Panc1 (cell line): ENCODE measurements around the gene MIEN1. TPM values are rescaled to one million over a fixed set of nuclear protein-coding genes. Genes with fewer than 3 reads are reported as not detected.

Source experiments
- ATAC-seq: fragments of 200-7000 bp; cut with Tn5 transposase; 2 replicates; pipeline ENCODE4 v1.9.1; 2020; ENCODE audit warnings: mild to moderate bottlenecking, moderate library complexity
- BruUV-seq: library from RNA; stranded (reverse); fragments of 400-500 nt; replicated peaks from 2 replicates; lab custom pipeline; 2021; lab: Mats Ljungman, UMichigan
- CTCF ChIA-PET: fragments of 300-600 bp; sonication (Branson Sonifier 250); formaldehyde crosslinking; loops from one replicate; lab custom pipeline; 2022; ENCODE audit warnings: antibody characterized with exemption; lab: Charles Lee
- POLR2A ChIA-PET: fragments of 300-600 bp; sonication (Branson Sonifier 250); formaldehyde crosslinking; loops from one replicate; lab custom pipeline; 2022; ENCODE audit warnings: antibody characterized with exemption; lab: Charles Lee
- DNase-seq: peaks from one replicate; pipeline ENCODE4 v3.0.0-alpha.2; 2010; ENCODE audit warnings: low read depth, low spot score
- H3K27ac ChIP-seq: 2 replicates; pipeline ENCODE4 v1.5.1; 2011; ENCODE audit warnings: mild to moderate bottlenecking, low read length, inconsistent platforms
- H3K27me3 ChIP-seq: fragments of 200-500 bp; sonication (Bioruptor generic); 2 replicates; pipeline ENCODE4 v1.6.0; 2014; ENCODE audit warnings: low read length, inconsistent platforms; ENCODE audit not compliant: control insufficient read depth, insufficient read depth
- H3K36me3 ChIP-seq: fragments of 200-500 bp; sonication (Bioruptor generic); 2 replicates; pipeline ENCODE4 v1.5.1; 2014; ENCODE audit warnings: inconsistent platforms, mild to moderate bottlenecking, low read length, moderate library complexity; ENCODE audit not compliant: control insufficient read depth, insufficient read depth
- H3K4me1 ChIP-seq: 2 replicates; pipeline ENCODE4 v1.5.1; 2011; ENCODE audit warnings: inconsistent platforms, mild to moderate bottlenecking, low read length, moderate library complexity; ENCODE audit not compliant: control insufficient read depth, insufficient read depth
- H3K4me3 ChIP-seq, 2 experiments: 2 replicates each; pipeline ENCODE4 v1.5.1; 2011 to 2012; ENCODE audit warnings: low read depth in 2 of 2, low read length in 2 of 2, mild to moderate bottlenecking in 2 of 2, inconsistent platforms in 1 of 2, moderate library complexity in 1 of 2
- H3K9me3 ChIP-seq: fragments of 200-500 bp; sonication (Bioruptor generic); 2 replicates; pipeline ENCODE4 v1.5.1; 2014; ENCODE audit warnings: low read depth, mild to moderate bottlenecking, inconsistent platforms, low read length, moderate library complexity; ENCODE audit not compliant: control insufficient read depth, insufficient read depth
- POLR2AphosphoS5 ChIP-seq: IDR thresholded peaks from 2 replicates; pipeline ENCODE4 v1.6.1; 2012; ENCODE audit warnings: mild to moderate bottlenecking, low read depth, low read length, moderate library complexity
- SIN3A ChIP-seq: IDR thresholded peaks from 2 replicates; pipeline ENCODE4 v1.6.1; 2012; ENCODE audit warnings: low read depth, mild to moderate bottlenecking, low read length, moderate library complexity, borderline replicate concordance; ENCODE audit not compliant: insufficient read depth
- TCF7L2 ChIP-seq: IDR thresholded peaks from 2 replicates; pipeline ENCODE4 v1.6.1; 2011; ENCODE audit warnings: mild to moderate bottlenecking, low read depth, low read length, inconsistent platforms
- in situ Hi-C: cut with HindIII; loops from 2 replicates; pipeline ENCODE4 v1.10.0; 2016; ENCODE audit warnings: low sequenced_read_pairs, low pct_unique_long_range_greater_than_20kb
- intact Hi-C: fragments of 100-400 bp; cut with micrococcal nuclease; formaldehyde crosslinking; loops from one replicate; pipeline ENCODE4 v1.10.0; 2022; ENCODE audit not compliant: unreplicated experiment
- total RNA-seq: library from RNA; stranded (reverse); gene quantifications from one replicate; pipeline ENCODE4 v1.2.1, GENCODE V29; 2021; ENCODE audit not compliant: unreplicated experiment
- TF ChIP-seq, protein P1 (sequence below): fragments of 450-650 bp; IDR thresholded peaks from 2 replicates; pipeline ENCODE4 v1.5.1; 2017; ENCODE audit warnings: mild to moderate bottlenecking
- TF ChIP-seq, protein P2 (sequence below), 2 experiments: IDR thresholded peaks; 2 replicates each; pipeline ENCODE4 v1.6.1; 2011 to 2012; ENCODE audit warnings: low read depth in 2 of 2, control low read depth in 1 of 2, low read length in 1 of 2, mild to moderate bottlenecking in 1 of 2, moderate library complexity in 1 of 2; ENCODE audit not compliant: insufficient read depth in 1 of 2

The MIEN1 gene
- total RNA-seq, 1 experiment from 2014 or later = 103 TPM

DNA sequence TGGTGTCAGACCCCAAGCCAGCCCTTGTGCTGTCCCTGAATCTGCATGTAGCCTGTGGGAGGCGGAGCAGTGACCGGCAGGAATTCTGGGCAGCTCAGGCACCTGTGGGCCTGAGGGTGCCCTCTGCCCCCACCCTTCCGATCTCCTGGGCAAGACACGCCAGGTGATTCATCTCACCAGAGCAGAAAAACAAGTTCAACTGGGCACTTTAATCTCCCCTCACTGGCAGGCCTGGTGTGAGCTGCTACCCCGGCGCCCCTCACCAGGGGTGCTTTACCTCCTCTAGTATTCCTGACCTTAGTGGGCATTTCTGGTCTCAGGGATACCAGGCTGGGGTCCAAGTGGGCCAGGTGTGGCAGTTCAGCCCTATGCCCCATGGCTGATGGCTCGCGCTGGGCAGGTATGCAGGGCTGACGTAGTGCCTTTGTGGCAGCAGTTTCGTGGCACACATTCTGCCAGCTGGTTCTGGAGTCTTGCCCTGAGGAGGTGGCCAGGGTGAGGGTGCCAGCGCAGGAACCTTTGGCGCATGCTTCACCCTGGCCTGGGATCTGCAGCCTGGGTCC lies 24.5 kb downstream of the MIEN1 start:
- TF ChIP-seq, protein P1, sequence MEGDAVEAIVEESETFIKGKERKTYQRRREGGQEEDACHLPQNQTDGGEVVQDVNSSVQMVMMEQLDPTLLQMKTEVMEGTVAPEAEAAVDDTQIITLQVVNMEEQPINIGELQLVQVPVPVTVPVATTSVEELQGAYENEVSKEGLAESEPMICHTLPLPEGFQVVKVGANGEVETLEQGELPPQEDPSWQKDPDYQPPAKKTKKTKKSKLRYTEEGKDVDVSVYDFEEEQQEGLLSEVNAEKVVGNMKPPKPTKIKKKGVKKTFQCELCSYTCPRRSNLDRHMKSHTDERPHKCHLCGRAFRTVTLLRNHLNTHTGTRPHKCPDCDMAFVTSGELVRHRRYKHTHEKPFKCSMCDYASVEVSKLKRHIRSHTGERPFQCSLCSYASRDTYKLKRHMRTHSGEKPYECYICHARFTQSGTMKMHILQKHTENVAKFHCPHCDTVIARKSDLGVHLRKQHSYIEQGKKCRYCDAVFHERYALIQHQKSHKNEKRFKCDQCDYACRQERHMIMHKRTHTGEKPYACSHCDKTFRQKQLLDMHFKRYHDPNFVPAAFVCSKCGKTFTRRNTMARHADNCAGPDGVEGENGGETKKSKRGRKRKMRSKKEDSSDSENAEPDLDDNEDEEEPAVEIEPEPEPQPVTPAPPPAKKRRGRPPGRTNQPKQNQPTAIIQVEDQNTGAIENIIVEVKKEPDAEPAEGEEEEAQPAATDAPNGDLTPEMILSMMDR = no peak
- TF ChIP-seq POLR2AphosphoS5 (no peak), SIN3A (no peak), TCF7L2 (no peak)
- TF ChIP-seq, protein P2, sequence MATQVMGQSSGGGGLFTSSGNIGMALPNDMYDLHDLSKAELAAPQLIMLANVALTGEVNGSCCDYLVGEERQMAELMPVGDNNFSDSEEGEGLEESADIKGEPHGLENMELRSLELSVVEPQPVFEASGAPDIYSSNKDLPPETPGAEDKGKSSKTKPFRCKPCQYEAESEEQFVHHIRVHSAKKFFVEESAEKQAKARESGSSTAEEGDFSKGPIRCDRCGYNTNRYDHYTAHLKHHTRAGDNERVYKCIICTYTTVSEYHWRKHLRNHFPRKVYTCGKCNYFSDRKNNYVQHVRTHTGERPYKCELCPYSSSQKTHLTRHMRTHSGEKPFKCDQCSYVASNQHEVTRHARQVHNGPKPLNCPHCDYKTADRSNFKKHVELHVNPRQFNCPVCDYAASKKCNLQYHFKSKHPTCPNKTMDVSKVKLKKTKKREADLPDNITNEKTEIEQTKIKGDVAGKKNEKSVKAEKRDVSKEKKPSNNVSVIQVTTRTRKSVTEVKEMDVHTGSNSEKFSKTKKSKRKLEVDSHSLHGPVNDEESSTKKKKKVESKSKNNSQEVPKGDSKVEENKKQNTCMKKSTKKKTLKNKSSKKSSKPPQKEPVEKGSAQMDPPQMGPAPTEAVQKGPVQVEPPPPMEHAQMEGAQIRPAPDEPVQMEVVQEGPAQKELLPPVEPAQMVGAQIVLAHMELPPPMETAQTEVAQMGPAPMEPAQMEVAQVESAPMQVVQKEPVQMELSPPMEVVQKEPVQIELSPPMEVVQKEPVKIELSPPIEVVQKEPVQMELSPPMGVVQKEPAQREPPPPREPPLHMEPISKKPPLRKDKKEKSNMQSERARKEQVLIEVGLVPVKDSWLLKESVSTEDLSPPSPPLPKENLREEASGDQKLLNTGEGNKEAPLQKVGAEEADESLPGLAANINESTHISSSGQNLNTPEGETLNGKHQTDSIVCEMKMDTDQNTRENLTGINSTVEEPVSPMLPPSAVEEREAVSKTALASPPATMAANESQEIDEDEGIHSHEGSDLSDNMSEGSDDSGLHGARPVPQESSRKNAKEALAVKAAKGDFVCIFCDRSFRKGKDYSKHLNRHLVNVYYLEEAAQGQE (IDR thresholded peaks at IDR 0.05; ENCODE audit: insufficient read depth in 1 of 2, low read depth in 2 of 2, low read length in 1 of 2) = no peak
- ChIA-PET CTCF (no interaction called here), POLR2A (interaction anchor here (0.5 kb wide), 1 partner anchor 21 kb away, joined by 4 read pairs; no protein-coding TSS in a partner anchor)
- DNase-seq = no peak
- peaks cover 44% of the 10 kb centered on the region for H3K4me1 ChIP-seq
- H3K4me3 ChIP-seq = no peak overlapping the region
- H3K27me3 ChIP-seq = no peaks in the 10 kb centered on the region
- intact Hi-C loops (no loop called here), in situ Hi-C loops (no loop called here)
- no peak overlapping the region for H3K27ac ChIP-seq
- no peaks in the 10 kb centered on the region for H3K9me3 ChIP-seq
- no peak for ATAC-seq
- no peaks in the 10 kb centered on the region for H3K36me3 ChIP-seq
- BruUV-seq = no TSS peak

DNA sequence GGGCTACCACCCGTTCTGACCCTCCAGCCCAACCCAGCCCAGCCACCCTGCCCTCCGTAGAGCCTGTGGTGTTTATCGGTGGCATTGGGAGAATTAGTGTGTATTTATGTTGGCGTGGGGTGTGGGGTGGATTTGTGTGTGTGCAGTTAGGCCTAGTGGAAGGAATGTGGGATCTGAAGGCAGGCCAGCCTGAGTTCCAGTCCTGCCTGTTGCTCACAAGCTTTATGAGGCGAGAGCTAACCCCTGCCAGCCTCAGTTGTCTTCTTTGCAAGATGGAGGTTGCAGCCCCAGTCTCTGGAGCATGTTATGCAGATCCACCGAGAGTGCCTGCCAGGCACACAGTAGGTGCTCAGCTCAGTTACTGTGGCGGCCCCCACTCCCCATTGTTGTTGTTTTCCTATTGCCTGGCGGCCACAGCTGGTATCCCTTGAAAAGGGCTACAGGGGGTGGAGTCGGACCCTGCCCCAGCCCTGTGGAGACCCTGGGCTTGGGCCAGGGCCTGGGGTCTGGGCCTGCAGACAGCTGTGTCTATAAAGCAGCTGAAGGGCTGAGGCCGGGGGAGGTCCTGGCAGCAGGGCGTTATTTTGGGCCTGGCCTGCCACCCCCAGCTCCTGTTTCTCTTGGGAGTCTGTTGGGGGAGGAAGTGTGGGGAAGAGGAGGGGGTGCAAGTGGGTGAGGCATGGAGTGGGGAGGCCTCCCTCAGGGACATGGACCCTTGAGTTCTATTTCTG lies 25.3 kb downstream of the MIEN1 start:
- in situ Hi-C loops = no loop called here
- TF ChIP-seq, protein P1 = no peak
- TF ChIP-seq TCF7L2 (no peak), SIN3A (no peak), POLR2AphosphoS5 (no peak)
- TF ChIP-seq, protein P2 (IDR thresholded peaks at IDR 0.05; ENCODE audit: insufficient read depth in 1 of 2, low read depth in 2 of 2, low read length in 1 of 2) = no peak
- DNase-seq (no peak), ATAC-seq (no peak)
- ChIA-PET CTCF (interaction anchor here (0.6 to 0.7 kb wide), 2 partner anchors 10 to 34 kb away, joined by 3 read pairs; no protein-coding TSS in a partner anchor), POLR2A (no interaction called here)
- H3K36me3 ChIP-seq = peaks cover 3% of the 10 kb centered on the region; the same call in 1 of the 2 replicates
- intact Hi-C loops = no loop called here
- H3K9me3 ChIP-seq = no peaks in the 10 kb centered on the region
- H3K4me1 ChIP-seq = peaks cover 44% of the 10 kb centered on the region
- BruUV-seq = no TSS peak
- H3K4me3 ChIP-seq = no peak overlapping the region
- H3K27ac ChIP-seq = no peak overlapping the region; the same call in 1 of the 2 replicates
- H3K27me3 ChIP-seq = no peaks in the 10 kb centered on the region
